Measurements from ENCODE around the gene IFFO2.

IFFO2 gene

GRCh38 chr1:18970762-18971161 lies 14.3 kb upstream of the IFFO2 start:
- DNase-seq = no peak

GRCh38 chr1:18970358-18970757 lies 13.9 kb upstream of the IFFO2 start:
- DNase-seq = no peak

- DNase-seq = no peak
Observed at GRCh38 chr1:18967066-18967690, 10.7 kb upstream of the IFFO2 start.

GRCh38 chr1:18965206-18966173 lies 9.0 kb upstream of the IFFO2 start:
- no peak for DNase-seq

- DNase-seq = no peak
Observed at GRCh38 chr1:18963968-18964367, 7.5 kb upstream of the IFFO2 start.

GRCh38 chr1:18962855-18963737 lies 6.6 kb upstream of the IFFO2 start:
- no peak for DNase-seq

- DNase-seq = no peak
Observed at GRCh38 chr1:18962121-18962721, 5.7 kb upstream of the IFFO2 start.

GRCh38 chr1:18960821-18961220 lies 4.3 kb upstream of the IFFO2 start:
- no peak for DNase-seq

GRCh38 chr1:18960409-18960808 lies 3.9 kb upstream of the IFFO2 start:
- no peak for DNase-seq

- DNase-seq = no peak
Observed at GRCh38 chr1:18959591-18959990, 3.1 kb upstream of the IFFO2 start.

GRCh38 chr1:18957532-18958300 lies 1.2 kb upstream of the IFFO2 start:
- no peak for DNase-seq

GRCh38 chr1:18957136-18957521 lies 653 bp upstream of the IFFO2 start:
- no peak for DNase-seq

- no peak for DNase-seq
Observed at GRCh38 chr1:18955441-18956192, 859 bp downstream of the IFFO2 start.

- peak; percentile 3 for DNase-seq
Observed at GRCh38 chr1:18955131-18955440, 1.4 kb downstream of the IFFO2 start.

- no peak for DNase-seq
Observed at GRCh38 chr1:18954270-18955071, 2.0 kb downstream of the IFFO2 start.

GRCh38 chr1:18953731-18954231 lies 2.7 kb downstream of the IFFO2 start:
- DNase-seq = no peak

- peak; percentile 8 for DNase-seq
Observed at GRCh38 chr1:18951818-18952391, 4.6 kb downstream of the IFFO2 start.

GRCh38 chr1:18951416-18951815 lies 5.1 kb downstream of the IFFO2 start:
- DNase-seq = peak; percentile 25

- no peak for DNase-seq
Observed at GRCh38 chr1:18950401-18951026, 6.0 kb downstream of the IFFO2 start.
